Right ventricle myocardium inferior (tissue), 1 donor: ENCODE data around the gene CCDC40. TPM values are rescaled to one million over a fixed set of nuclear protein-coding genes. Genes with fewer than 3 reads are reported as not detected.

Experiments
- ATAC-seq: fragments of 200-7000 bp; cut with Tn5 transposase; one replicate; pipeline ENCODE4 v1.9.1; 2020; ENCODE audit warnings: mild to moderate bottlenecking, moderate library complexity
- DNase-seq: peaks from one replicate; pipeline ENCODE4 v3.0.0; 2021; ENCODE audit errors: missing footprints
- intact Hi-C: fragments of 100-400 bp; cut with DNase I; formaldehyde crosslinking; loops from one replicate; pipeline ENCODE4 v1.11.0; 2022
- total RNA-seq: library from RNA; stranded (reverse); fragmentation: NEBNext Ultra II Directional; extraction: Animal tissue kit (Norgen Biotek cat#: 25700); gene quantifications from one replicate; pipeline ENCODE4 v1.2.1, GENCODE V29; 2021
- donor health status: DM: no; HTN: yes; CAD: no; lungs with severe emphysema.

The CCDC40 gene
- total RNA-seq, 1 donor from 2014 or later: 5.4 TPM

- ATAC-seq: no peak
- intact Hi-C loops: no loop called here
- DNase-seq: no peak
Measured at GRCh38 chr17:80091376-80091775, 54.9 kb downstream of the CCDC40 start.

GRCh38 chr17:80092959-80093358 lies 56.5 kb downstream of the CCDC40 start:
- ATAC-seq (peak; percentile 67), DNase-seq (no peak)
- intact Hi-C loops: no loop called here

GRCh38 chr17:80095038-80095843 lies 58.8 kb downstream of the CCDC40 start:
- ATAC-seq (no peak), DNase-seq (no peak)
- intact Hi-C loops: no loop called here

GRCh38 chr17:80095844-80096475 lies 59.5 kb downstream of the CCDC40 start:
- ATAC-seq (no peak), DNase-seq (peak; percentile 50)
- intact Hi-C loops: no loop called here

- ATAC-seq: no peak
- intact Hi-C loops: no loop called here
- no peak for DNase-seq
Measured at GRCh38 chr17:80096561-80097021, 60.1 kb downstream of the CCDC40 start.

GRCh38 chr17:80097127-80097621 lies 60.7 kb downstream of the CCDC40 start:
- intact Hi-C loops: no loop called here
- no peak for DNase-seq
- no peak for ATAC-seq

- ATAC-seq (no peak), DNase-seq (no peak)
- intact Hi-C loops: no loop called here
Measured at GRCh38 chr17:80097844-80098691, 61.6 kb downstream of the CCDC40 start.

GRCh38 chr17:80099291-80100034 lies 63.0 kb downstream of the CCDC40 start:
- DNase-seq: no peak
- ATAC-seq: no peak
- intact Hi-C loops: loop anchor here (5.0 kb wide), 1 partner anchor 163 kb away; the partner anchor contains the start of gene RNF213

GRCh38 chr17:80100035-80100323 lies 63.5 kb downstream of the CCDC40 start:
- intact Hi-C loops: loop anchor here (5.0 kb wide), 1 partner anchor 162 kb away; the partner anchor contains the start of gene RNF213
- DNase-seq: no peak
- no peak for ATAC-seq

GRCh38 chr17:80101011-80101945 lies 64.8 kb downstream of the CCDC40 start, which contains the start of gene GAA:
TSS of gene GAA (plus strand) at chr17:80101581. CDS start at chr17:80104587, 3,006 bp downstream.
- intact Hi-C loops: loop anchor here (5.0 kb wide), 1 partner anchor 161 kb away; the partner anchor contains the start of gene RNF213
- DNase-seq (peak; percentile 95), ATAC-seq (peak; percentile 93)

GRCh38 chr17:80101946-80102663 lies 65.7 kb downstream of the CCDC40 start:
- intact Hi-C loops: loop anchor here (2.0 to 5.0 kb wide), 2 partner anchors 45 to 160 kb away; partner anchors contain the start of genes EIF4A3 and RNF213
- DNase-seq (no peak), ATAC-seq (peak; percentile 11)

- intact Hi-C loops: loop anchor here (2.0 to 5.0 kb wide), 2 partner anchors 44 to 159 kb away; partner anchors contain the start of genes EIF4A3 and RNF213
- ATAC-seq (no peak), DNase-seq (no peak)
Measured at GRCh38 chr17:80102664-80103448, 66.4 kb downstream of the CCDC40 start.

GRCh38 chr17:80103449-80104085 lies 67.1 kb downstream of the CCDC40 start:
- intact Hi-C loops: loop anchor here (2.0 to 5.0 kb wide), 2 partner anchors 43 to 159 kb away; partner anchors contain the start of genes EIF4A3 and RNF213
- no peak for DNase-seq
- ATAC-seq: no peak

- no peak for ATAC-seq
- no peak for DNase-seq
Measured at GRCh38 chr17:80104321-80104955, 68.0 kb downstream of the CCDC40 start.

GRCh38 chr17:80104956-80105375 lies 68.5 kb downstream of the CCDC40 start:
- intact Hi-C loops: loop anchor here (5.0 kb wide), 1 partner anchor 157 kb away; the partner anchor contains the start of gene RNF213
- ATAC-seq (no peak), DNase-seq (no peak)

More at GRCh38 chr17:80104321-80104955, 68.0 kb downstream of the CCDC40 start:
- intact Hi-C loops: loop anchor here (5.0 kb wide), 1 partner anchor 158 kb away; the partner anchor contains the start of gene RNF213
